HG02759 (cell line): ENCODE measurements around the gene NREP.

ENCODE experiments used
- ATAC-seq: cut with Tn5 transposase; IDR thresholded peaks from one replicate; pipeline ENCODE4 v1.9.1; 2021; ENCODE audit warnings: mild to moderate bottlenecking, moderate library complexity; ENCODE audit not compliant: unreplicated experiment

The NREP gene

GRCh38 chr5:111699324-111699723 lies 57.7 kb downstream of the NREP start:
- no peak for ATAC-seq

GRCh38 chr5:111697881-111698757 lies 58.9 kb downstream of the NREP start:
- no peak for ATAC-seq

GRCh38 chr5:111697215-111697614 lies 59.8 kb downstream of the NREP start:
- no peak for ATAC-seq

- no peak for ATAC-seq
Measured at GRCh38 chr5:111695991-111696390, 61.0 kb downstream of the NREP start.

- ATAC-seq = no peak
Measured at GRCh38 chr5:111694133-111694532, 62.9 kb downstream of the NREP start.

- ATAC-seq = no peak
Measured at GRCh38 chr5:111691914-111692313, 65.1 kb downstream of the NREP start.

- no peak for ATAC-seq
Measured at GRCh38 chr5:111691508-111691907, 65.5 kb downstream of the NREP start.

- ATAC-seq = no peak
Measured at GRCh38 chr5:111689357-111689935, 67.5 kb downstream of the NREP start.

GRCh38 chr5:111685969-111686368 lies 71.0 kb downstream of the NREP start:
- ATAC-seq = no peak

- no peak for ATAC-seq
Measured at GRCh38 chr5:111682641-111683040, 74.4 kb downstream of the NREP start.

- no peak for ATAC-seq
Measured at GRCh38 chr5:111682121-111682520, 74.9 kb downstream of the NREP start.

- ATAC-seq = no peak
Measured at GRCh38 chr5:111681414-111682120, 75.4 kb downstream of the NREP start.

GRCh38 chr5:111680737-111681413 lies 76.1 kb downstream of the NREP start:
- ATAC-seq = no peak

- no peak for ATAC-seq
Measured at GRCh38 chr5:111679611-111680010, 77.4 kb downstream of the NREP start.
